NCI-H128 (cell line): ENCODE data around the gene MICAL3.
"Not testable (repeated sequence)": the region's sequence is repeated elsewhere in the genome, so short reads cannot be mapped to it uniquely, and the experiment has no call there.

Experiments used
- DNase-seq: peaks from one replicate; lab custom pipeline; 2025; ENCODE audit not compliant: unreplicated experiment; lab: John Stamatoyannopoulos, UW

Gene MICAL3, protein sequence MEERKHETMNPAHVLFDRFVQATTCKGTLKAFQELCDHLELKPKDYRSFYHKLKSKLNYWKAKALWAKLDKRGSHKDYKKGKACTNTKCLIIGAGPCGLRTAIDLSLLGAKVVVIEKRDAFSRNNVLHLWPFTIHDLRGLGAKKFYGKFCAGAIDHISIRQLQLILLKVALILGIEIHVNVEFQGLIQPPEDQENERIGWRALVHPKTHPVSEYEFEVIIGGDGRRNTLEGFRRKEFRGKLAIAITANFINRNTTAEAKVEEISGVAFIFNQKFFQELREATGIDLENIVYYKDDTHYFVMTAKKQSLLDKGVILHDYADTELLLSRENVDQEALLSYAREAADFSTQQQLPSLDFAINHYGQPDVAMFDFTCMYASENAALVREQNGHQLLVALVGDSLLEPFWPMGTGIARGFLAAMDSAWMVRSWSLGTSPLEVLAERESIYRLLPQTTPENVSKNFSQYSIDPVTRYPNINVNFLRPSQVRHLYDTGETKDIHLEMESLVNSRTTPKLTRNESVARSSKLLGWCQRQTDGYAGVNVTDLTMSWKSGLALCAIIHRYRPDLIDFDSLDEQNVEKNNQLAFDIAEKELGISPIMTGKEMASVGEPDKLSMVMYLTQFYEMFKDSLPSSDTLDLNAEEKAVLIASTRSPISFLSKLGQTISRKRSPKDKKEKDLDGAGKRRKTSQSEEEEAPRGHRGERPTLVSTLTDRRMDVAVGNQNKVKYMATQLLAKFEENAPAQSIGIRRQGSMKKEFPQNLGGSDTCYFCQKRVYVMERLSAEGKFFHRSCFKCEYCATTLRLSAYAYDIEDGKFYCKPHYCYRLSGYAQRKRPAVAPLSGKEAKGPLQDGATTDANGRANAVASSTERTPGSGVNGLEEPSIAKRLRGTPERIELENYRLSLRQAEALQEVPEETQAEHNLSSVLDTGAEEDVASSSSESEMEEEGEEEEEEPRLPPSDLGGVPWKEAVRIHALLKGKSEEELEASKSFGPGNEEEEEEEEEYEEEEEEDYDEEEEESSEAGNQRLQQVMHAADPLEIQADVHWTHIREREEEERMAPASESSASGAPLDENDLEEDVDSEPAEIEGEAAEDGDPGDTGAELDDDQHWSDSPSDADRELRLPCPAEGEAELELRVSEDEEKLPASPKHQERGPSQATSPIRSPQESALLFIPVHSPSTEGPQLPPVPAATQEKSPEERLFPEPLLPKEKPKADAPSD (N-terminal part only)

DNA sequence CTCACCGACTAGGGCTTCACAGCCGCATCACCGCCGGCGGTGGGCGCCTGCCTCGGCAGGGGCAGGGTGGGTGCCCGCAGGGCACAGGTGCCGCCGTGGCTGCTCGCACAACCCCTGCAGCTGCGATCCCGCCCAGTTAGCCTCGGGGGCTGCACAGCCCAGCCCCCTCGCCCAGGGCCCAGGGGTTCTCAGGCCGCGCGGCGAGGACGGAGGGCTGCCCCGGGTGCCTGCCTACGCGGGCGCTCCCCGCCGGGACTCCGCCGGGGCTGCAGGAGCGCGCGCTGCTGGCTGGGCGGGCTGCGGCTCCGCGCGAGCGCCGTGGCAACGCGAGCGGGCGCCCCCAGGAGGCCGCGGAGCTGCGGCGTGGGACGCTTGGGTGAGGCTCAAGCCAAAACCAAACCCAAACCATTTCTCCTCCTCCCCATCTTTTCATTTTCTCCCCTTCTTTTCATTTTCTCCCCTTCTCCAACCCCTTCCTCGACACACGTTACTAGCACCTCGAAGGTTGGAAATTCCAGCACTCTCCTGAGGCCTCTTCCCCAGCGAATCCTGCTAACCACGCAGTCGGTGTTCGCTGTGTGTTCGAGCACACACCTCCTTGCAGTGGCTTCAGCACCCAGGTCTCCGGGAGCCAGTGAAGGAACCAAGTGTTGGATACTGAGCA, at the start of gene MICAL3:
Gene MICAL3 (minus strand): TSS at position 286 of the 664 bp plus-strand sequence. CDS start 117,749 bp downstream, outside the sequence.
- DNase-seq, result no peak

DNA sequence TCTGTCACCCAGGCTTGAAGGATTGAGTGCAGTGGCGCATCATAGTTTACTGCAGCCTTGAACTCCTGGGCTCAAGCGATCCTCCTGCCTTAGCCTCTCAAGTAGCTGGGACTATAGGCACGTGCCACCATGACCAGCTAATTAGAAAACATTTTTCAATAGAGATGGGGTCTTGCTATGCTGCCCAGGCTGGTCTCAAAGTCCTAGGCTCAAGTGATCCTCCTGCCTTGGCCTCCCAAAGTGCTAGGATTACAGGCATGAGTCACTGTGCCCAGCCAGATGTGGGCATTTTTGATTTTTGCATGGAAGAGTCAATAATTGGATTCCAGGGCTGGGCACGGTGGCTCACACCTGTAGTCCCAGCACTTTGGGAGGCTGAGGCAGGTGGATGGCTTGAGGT, 49.6 kb upstream of the MICAL3 start:
- not testable (repeated sequence) for DNase-seq

- DNase-seq, result no peak
Observed at GRCh38 chr22:18073467-18073866, 49.1 kb upstream of the MICAL3 start.

DNA sequence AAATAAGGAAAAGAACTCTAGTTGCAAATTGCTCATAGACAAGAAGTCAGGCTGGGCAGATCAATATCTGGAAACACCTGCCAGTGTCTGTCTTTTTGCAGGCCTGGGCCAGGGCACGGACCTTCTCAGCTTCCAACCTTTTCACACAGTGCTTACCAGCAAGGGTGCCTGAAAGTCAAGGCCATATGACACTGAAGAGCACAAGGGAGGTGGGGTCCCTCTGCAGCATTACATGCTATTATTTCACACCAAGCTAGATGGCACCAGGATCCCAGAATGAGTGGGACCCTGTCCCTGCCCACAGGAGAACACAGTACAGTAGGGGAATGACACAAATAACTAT, 47.6 kb upstream of the MICAL3 start:
- DNase-seq, result no peak

DNA sequence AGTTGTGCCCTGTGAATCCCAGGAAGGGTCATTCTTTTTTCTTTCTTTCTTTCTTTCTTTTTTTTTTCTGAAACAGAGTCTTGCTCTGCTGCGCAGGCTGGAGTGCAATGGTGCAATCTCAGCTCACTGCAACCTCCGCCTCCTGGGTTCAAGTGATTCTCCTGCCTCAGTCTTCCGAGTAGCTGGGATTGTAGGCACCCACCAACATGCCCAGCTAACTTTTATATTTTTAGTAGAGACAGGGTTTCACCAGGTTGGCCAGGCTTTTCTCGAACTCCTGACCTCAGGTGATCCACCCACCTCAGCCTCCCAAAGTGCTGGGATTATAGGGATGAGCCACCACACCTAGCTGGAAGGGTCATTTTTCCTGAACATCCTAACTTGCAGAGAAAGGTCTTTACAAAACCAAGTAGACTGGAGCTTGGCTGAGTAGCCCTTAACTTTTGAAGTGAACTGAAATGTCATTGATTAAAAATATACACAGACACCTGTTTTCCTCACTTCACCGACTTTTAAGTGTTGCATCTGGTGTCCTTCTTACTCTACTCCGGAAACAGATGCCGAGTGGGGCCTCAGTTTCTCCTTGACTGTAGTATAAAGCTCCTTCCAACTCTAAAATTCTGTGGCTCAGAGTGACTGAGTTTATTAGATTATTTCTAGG, 47.1 kb upstream of the MICAL3 start:
- DNase-seq, result not testable (repeated sequence)

- no peak for DNase-seq
Observed at GRCh38 chr22:18070556-18071306, 46.4 kb upstream of the MICAL3 start.

GRCh38 chr22:18070041-18070440, 45.7 kb upstream of the MICAL3 start:
- no peak for DNase-seq

GRCh38 chr22:18069041-18069440, 44.7 kb upstream of the MICAL3 start:
- no peak for DNase-seq

- no peak for DNase-seq
Observed at GRCh38 chr22:18068381-18068988, 44.1 kb upstream of the MICAL3 start.

- no peak for DNase-seq
Observed at GRCh38 chr22:18067548-18068341, 43.4 kb upstream of the MICAL3 start.

DNA sequence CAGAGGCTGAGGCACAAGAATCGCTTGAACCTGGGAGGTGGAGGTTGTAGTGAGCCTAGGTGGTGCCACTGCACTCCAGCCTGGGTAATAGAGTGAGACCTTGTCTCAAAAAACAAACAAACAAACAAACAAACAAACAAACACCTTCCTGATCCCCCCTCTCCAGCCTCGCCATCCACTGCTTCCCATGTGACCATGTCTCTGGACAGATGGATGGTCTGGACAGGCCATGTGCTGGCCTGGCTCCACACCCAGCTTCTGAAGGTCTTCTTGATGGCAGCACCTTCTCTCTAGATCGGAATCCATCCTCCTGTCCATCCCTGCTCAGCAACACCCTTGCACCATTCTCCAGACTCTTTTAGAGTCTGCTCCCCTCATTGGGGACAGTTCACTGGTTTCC, 42.8 kb upstream of the MICAL3 start:
- DNase-seq, result no peak

DNA sequence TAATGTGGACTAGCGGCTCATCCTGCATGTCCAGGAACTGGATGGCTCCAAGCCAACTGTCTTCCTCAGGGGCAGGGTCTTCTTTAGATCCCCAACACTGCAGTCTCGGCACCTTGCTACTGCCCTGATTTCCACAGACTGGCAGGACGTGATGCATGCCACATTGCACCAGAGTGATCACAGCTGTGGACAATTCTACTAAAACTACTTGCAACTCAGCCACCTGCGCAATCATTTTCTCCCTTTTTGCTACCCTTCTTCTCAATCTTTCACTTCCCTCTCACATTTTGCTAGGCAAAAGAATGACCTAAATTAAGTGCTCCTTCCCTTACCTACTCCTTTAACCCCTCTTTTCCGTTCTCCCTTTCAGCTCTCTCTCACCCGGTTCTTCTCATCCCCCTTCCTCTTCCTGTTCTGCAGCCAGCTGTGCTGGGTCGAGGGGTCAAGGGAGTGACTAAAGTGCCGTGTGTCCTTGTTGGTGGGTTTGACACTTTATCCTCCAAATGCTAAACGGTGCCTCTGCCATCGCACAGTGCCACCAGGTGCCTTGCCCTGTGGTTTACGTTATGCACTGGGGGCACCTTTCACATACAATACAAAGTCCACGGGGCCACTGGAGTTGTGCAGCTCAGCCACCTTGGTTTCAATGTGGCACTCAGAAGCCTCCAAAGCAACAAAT, 42.0 kb upstream of the MICAL3 start:
- no peak for DNase-seq

DNA sequence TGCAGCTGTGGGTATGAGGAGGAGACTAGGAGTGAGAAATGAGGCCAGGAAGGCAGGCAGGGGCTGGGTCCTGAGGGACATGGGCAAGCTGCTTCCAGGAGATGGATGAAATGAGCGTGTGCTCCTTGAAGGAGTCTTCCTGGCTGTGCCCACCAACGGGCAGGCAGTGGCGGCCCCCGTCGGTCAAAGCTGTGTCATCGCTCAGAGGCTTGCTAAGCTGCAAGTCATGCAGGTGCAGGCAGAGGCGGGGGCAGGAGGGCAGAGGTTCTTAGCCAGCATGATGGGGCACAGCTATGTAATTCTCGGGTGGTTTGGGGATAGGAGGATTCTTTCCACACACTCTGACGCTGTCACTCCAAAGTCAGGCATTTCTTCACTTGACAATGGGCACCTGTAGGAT, 40.9 kb upstream of the MICAL3 start:
- DNase-seq, result no peak

GRCh38 chr22:18064636-18065035, 40.3 kb upstream of the MICAL3 start:
- no peak for DNase-seq

DNA sequence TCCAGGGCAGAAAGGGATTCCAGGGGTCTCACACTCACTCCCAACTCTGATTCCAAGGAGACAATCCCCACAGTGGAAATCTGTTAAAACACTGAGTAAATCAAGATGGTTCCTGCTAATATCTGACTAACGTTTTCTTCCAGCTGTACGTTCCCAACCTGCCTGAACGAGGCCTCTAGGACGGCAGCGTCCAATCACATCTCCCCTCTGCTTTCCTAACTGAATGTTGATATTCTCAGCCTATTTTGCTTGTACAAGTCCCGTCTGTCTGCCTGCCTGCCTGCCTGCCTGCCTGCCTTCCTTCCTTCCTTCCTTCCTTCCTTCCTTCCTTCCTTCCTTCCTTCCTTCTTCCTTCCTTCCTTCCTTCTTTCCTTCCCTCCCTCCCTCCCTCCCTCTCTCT, 39.4 kb upstream of the MICAL3 start:
- not testable (repeated sequence) for DNase-seq

- DNase-seq, result no peak
Observed at GRCh38 chr22:18063306-18063705, 38.9 kb upstream of the MICAL3 start.

DNA sequence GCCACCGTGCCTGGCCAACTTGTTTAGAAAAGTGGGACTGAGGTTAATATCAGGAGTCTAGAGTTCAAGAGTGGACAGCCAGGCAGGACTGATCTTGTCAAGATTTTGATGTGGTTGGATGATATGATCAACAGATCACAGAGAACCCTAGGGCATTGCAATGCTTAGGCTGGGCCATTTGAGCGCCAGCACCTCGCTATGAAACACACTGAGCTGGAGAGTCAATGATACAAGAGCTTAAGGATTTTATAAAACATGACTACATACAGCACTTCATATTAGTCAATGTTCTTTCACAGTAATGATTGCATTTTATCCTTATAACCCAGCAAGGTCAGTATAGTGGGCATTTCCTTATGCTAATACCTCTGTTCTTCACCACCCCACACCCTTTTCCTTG, 38.1 kb upstream of the MICAL3 start:
- DNase-seq, result no peak
